ENCODE data around the gene VWA5B1.
A peak's percentile ranks its signal among the peaks of the same experiment; 100 is the strongest.

The VWA5B1 gene

DNA sequence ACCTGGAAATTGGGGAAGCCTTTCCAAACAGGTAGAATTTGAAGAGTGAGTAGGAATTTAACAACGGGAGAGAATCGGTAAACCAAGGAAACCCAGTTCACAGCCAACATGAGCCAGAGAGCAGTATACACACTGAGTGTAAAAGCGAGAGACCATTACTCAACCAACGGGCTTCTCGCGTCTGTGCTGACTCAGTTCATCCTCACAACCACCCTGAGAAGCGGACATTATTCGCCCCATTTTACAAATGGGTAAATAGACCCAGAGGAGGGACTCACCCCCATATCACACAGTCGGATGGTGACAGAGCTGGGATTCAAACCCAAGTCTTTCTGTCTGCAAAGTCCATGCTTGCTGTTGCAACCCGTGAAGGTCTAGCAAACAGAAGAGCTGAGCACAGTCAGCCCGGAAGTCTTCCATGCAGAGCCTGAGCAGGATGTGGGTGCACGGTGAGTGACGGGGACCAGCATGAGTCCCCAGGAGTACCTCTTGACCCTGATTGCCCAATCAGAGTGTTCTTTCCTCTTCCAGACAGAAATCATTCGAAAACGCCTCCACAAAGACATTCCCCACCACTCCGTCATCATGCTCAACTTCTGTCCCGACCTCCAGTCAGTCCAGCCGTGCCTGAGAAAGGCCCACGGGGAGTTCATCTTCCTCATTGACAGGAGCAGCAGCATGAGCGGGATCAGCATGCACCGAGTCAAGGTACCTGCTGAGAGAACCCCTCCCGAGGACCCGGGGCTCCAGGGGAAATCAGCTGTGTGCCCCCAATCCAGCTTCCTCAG lies 32.3 kb downstream of the VWA5B1 start:
- no peak for DNase-seq

DNA sequence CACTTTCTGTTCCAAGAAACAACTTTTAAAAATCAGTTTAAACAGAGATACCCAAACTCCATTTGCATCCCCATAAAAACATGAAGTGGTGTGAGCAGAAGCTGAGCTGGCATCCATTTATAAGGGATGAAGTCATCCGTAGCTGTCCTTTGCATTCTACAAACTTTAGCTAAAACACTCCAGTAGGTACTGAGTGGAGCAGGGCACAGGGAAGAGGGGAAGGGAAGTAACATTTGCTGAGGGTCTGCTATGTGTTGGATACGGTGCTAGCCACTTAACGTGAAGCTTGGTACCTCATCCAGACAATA lies 32.9 kb downstream of the VWA5B1 start:
- DNase-seq: no peak

DNA sequence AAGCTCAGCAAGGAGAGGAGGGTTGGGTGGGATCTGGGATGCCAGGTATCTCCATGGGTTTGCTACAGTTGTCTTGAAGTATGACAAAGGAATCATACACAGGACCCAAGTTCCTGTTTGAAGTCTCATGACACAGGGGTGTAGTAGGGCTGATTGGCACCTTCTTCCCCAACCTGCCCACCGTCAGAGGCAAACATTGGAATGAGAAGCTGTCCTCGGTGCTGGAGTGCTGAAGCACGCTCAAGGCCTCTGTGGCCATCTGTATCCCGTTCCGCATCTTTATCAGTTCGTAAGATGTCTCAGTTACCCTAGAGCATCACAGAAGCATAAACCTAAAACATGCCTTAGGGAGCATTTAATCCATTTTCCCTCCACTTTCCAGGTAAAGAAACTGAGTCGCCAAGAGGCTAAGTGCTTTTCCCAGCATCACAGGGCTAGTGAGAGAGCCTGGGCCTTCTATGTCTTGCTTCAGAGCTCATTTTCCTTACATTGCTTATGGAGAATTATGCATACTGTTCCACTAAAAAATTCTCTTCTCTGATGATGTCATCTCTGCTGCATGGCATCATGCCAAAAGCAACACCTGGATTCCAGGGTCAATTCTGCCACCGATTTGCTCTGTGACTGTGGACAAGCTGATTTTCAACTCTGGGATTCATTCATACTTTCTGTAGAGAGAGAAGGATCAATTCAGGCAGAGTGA lies 34.2 kb downstream of the VWA5B1 start:
- no peak for DNase-seq

DNA sequence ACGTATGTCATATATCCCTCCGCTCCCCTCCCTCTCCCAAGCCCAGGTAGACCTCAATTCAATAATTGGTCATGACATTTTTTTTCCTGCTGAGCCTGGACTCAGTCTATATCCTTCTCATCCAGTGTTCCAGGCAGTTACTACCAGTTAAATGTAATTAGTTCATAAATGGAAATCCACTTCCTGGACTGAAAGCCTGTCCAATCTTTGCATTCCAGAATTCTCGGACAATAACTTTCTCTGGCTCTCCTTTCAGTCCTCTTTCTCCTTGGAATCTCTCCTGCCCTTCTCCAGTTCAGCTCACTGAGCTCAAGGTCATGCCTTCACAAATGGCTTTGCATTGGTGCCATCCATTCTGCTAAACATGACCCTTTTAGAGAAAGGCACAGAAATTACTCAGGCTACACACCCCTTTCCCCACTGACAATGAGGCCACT lies 34.8 kb downstream of the VWA5B1 start:
- no peak for DNase-seq

GRCh38 chr1:20325844-20326420 lies 35.3 kb downstream of the VWA5B1 start:
- peak; percentile 18 for DNase-seq

DNA sequence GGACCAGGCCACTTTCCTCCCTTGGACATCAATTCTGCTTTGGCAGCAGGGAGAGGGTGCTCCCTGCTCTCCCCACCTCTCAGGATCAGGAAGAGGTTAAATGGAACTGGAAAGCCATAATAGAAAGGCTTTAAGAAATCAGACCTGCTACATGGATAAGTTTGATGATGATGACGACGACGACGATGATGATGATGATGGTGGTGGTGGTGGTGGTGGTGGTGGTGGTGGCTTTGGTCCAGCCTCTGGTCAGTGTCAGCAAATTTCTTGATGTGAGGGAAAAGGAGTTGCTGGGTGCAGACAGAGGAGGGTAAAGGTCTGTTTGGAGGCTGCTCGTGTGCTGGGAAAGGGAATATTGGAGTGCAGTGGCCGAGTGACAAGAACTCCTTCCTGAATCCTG lies 36.8 kb downstream of the VWA5B1 start:
- DNase-seq: no peak

DNA sequence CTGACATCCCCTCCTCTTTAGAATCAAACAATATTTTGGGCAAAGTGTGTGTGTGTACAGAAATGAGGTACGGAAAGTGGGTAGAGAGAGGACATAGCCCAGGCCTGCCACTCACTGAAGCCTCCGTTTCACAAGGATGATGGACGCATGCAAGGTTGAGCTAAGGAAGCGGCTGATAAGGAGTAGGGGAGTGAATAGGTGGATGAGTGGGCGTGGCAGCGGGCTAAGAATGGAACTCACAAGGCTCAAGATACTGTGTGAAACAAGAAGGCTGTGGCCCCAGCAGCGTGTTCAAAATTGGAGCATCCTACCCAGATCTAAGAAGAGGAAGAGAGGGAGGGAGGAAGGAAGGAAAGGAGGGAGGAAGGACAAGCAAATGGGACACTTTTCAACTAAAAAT lies 37.5 kb downstream of the VWA5B1 start:
- DNase-seq: no peak

GRCh38 chr1:20329793-20330542 lies 39.3 kb downstream of the VWA5B1 start:
- DNase-seq: no peak

- no peak for DNase-seq
Observed at GRCh38 chr1:20334103-20334502, 43.4 kb downstream of the VWA5B1 start.

DNA sequence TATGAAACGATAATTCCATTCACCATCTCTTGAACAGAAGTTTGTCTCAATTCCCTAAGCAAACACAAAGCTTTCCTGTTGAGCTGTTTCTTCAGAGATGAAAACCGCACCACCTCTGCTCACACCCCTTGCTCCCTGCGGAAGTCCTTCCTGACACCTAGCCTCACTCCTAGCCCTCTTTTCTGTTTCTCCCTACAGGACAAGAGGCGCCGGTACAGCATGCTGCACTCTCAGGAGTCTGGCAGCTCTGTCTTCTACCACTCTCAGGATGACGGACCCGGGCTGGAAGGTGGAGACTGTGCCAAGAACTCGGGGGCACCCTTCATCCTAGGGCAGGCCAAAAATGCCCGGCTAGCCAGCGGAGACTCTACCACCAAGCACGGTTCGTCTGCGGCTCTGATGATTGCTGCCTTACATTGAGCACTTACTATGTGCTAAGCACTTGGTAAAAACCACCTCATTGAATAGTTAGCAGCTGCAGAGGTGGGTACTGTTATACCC lies 45.5 kb downstream of the VWA5B1 start:
- no peak for DNase-seq

DNA sequence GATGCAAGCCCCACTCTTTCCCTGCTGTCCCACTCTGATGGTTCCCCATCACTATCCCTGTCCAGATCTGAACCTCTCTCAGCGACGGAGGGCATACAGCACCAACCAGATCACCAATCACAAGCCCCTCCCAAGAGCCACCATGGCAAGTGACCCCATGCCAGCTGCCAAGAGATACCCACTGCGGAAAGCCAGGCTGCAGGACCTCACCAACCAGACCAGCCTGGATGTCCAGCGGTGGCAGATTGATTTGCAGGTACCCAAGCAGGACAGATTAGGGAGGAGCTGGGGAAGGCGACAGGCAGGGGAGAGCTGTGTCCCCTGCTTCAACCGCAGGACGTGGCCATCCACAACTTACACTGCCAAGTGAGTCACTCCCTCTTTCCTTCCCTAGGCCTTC lies 46.9 kb downstream of the VWA5B1 start:
- DNase-seq: no peak

GRCh38 chr1:20339811-20340457 lies 49.3 kb downstream of the VWA5B1 start:
- DNase-seq: peak; percentile 12

GRCh38 chr1:20342294-20343148 lies 51.8 kb downstream of the VWA5B1 start:
- DNase-seq: no peak

DNA sequence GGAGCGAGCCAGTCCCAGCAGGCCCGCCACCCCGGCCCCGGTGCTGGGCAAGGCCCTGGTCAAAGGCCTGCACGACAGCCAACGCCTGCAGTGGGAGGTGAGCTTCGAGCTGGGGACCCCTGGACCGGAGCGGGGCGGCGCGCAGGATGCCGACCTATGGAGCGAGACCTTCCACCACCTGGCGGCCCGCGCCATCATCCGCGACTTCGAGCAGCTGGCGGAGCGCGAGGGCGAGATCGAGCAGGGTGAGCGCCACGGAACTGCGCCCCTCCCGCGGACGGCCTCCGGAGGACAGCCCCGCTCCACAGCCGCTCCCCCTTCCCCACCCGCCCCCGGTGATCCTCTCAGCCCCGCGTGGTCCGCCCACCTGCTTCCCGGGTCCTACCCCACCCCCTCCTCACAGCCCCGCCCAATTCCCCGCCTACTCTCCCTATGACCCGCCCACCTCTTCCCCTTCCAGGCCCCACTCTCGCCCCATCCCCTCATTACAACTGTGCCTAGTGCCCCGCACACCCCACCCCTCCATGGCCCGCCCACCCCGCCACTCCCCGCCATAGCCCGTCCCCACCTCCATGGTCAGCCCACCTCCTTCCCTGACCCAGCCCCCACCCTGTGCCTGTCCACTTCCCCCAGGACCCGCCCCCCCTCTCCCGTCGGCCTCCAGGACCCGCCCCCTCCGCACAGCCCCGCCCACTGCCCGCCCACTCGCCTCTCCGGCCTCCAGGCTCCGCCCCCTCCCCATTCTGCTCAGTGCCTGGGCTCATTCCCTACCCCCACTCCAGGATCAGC lies 52.7 kb downstream of the VWA5B1 start:
- DNase-seq: no peak

DNA sequence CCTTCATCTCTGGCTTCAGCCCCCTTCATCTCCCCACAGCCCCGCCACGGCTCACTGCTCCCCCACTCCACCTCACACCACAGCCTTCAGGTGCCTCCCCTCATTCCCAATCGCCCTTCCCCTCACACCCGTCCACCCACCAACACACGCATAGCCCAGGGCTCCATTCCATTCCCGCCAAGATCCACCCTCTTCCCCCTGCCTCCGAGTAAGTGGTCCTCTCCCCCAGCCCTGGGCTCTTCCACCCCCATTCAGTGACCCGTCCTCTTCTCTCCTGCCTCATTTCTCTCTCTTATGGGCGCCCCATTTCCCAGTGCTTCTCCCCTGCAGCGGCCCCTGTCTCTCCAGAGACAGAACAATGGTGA lies 53.2 kb downstream of the VWA5B1 start:
- no peak for DNase-seq

DNA sequence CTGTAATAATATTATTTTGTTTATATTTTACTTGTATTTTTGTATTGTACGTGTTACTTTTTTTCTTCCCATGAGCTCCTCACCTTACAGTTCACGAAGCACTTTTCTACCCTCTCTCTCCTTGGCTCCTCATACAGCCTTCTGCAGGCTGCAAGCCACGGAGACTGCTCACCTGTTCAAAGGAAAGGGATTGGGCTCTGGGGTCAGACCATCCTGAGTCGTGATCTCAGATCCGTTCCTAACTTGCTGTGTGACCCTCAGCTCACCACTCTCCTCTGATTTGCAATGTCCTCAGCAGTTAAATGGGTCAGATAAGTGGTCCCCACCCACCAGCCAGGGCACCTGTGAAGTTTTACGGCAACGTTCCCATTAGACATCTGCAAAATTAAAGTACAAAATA lies 54.1 kb downstream of the VWA5B1 start:
- DNase-seq: no peak

DNA sequence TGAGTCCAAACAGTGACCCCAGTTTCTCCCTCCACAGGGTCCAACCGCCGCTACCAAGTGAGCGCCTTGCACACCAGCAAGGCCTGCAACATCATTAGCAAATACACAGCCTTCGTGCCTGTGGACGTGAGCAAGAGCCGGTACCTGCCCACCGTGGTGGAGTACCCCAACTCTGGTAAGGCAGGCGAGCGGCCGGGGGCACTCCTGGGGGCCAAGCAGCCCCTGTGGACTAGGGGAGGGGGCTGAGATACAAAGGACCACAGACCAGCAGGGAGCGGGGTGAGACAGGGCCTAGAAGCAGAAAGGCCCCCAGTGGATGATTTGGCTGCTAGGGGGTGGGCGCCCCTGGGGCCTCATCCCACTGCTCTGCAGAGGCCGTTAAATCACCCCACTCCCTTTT lies 54.7 kb downstream of the VWA5B1 start:
- no peak for DNase-seq

DNA sequence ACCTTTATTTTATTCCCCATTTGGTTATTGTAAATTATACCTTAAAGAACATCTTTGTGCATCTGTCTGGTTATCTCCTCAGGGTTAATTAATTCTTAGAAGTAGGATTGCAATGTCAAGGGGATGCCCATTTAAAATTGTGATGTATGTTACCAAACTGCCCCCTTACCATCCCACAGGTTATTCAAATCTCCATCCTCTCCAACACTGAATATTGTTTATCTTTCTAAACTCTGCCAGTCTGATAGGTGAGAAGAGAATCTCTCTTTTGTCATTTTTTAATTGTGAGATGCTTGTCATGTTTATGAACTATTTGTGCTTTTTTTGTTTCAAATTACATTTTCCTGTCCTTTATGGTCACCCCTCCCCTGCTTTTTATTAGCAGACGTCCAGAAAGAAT lies 55.8 kb downstream of the VWA5B1 start:
- no peak for DNase-seq

GRCh38 chr1:20347699-20348098 lies 57.0 kb downstream of the VWA5B1 start:
- no peak for DNase-seq

DNA sequence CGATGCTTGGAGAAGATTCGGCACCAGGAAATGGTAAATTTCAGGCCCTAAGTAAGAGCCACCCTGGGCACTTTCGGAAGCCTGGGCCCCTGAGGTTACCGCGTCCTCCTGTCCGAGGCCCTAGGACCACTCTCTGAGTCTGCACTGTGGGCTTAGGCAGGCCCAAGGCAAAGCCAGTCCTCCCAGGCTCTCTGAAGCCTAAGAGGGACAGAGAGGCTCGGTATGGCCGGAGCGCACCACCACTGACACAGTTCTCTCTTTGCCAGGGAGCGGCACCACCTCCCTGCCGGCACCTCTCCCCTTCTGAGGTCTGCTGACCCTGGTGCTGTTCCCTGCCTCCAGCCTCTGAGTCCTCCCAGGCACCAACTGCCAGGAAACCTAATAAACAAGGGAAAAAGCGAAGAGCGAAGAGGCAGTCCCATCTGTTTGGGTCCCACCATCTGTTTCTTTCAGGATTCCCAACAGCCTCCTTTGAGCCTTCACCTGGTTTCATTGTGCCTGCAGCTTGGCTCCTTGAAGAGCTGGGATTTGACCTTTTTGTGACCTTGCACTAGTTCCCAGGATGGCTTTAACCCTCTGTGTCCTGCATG lies 57.7 kb downstream of the VWA5B1 start:
- no peak for DNase-seq

- no peak for DNase-seq
Observed at GRCh38 chr1:20349561-20349960, 58.9 kb downstream of the VWA5B1 start.

All from NCI-H1105 treated with DMSO at 0.1 percent for 48 hours (cell line).